HG02588 (cell line): ENCODE data around the gene ORAI3.

Experiments
- ATAC-seq: cut with Tn5 transposase; IDR thresholded peaks from one replicate; pipeline ENCODE4 v1.9.1; 2021; ENCODE audit warnings: mild to moderate bottlenecking, moderate library complexity; ENCODE audit not compliant: unreplicated experiment

Gene ORAI3

DNA sequence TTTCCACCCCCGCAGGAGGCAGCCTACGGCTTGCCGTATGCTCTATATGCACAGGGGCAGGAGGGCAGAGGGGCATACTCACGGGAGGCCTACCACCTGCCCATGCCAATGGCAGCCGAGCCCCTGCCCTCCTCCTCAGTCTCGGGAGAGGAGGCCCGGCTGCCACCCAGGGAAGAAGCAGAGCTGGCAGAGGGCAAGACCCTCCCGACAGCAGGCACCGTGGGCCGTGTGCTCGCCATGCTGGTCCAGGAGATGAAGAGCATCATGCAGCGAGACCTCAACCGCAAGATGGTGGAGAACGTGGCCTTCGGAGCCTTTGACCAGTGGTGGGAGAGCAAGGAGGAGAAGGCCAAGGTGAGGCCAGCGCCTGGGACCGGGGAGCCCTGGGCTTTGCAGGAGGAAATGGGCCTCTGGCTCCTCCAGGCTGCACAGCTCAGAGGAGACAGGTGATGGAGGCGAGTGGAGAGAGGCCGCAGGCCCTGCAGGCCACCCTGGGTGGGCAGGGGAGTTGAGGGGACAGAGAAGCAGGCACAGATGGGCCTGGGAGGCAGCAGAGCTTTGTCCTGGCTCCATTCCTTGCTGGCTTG lies 17.3 kb downstream of the ORAI3 start:
- no peak for ATAC-seq

DNA sequence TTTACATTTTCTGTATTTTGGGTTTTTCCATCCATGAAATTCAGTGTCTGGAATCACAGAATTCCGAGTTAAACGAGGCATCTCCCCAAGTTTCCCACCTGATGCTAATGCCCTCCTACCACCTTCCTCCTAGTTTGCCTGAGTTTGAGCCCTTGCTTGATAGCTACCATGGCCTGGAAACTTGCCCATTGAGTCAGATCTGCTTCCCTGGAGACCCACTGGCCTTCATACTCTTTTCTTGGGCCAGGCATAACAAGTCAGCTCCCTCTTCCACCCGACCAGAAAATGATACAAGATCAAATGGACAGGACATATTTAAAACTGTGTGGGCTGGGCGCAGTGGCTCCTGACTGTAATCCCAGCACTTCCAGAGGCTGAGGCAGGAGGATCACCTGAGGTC lies 18.9 kb downstream of the ORAI3 start:
- ATAC-seq: no peak

DNA sequence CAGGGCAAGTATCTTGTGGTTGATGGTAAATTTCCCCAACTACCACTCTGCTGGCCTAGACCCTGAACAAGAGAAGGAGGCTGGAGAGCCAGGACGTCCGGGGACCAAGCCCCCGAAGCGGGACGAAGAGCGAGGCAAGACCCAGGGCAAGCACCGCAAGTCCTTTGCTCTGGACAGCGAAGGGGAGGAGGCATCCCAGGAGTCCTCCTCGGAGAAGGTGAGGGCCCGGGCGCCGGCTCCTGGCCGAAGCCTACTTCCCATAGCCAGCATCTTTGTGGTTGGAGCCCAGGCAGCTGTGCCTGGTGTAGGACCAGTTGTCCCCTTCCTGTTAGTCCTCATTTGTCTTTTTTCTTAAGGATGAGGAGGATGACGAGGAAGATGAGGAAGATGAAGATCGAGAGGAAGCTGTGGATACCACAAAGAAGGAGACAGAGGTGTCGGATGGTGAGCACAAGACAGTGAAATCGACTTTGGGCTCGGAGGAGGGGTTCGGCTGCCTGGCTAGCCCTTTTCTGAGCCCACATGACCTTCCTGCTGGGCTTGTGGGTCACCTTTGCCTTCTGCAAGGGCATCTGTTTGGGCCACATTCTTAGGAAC lies 20.5 kb downstream of the ORAI3 start:
- no peak for ATAC-seq

DNA sequence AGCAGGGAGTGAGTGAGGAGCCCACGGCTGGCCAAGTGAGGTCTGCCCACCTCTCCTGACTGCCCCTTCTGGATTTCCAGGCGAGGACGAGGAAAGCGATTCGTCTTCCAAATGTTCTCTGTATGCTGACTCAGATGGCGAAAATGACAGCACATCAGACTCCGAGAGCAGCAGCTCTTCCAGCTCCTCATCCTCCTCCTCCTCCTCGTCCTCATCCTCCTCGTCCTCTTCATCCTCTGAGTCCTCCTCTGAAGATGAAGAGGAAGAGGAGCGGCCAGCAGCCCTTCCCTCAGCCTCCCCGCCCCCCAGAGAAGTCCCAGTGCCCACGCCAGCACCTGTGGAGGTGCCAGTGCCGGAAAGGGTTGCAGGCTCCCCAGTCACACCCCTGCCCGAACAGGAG lies 22.4 kb downstream of the ORAI3 start:
- ATAC-seq: no peak

DNA sequence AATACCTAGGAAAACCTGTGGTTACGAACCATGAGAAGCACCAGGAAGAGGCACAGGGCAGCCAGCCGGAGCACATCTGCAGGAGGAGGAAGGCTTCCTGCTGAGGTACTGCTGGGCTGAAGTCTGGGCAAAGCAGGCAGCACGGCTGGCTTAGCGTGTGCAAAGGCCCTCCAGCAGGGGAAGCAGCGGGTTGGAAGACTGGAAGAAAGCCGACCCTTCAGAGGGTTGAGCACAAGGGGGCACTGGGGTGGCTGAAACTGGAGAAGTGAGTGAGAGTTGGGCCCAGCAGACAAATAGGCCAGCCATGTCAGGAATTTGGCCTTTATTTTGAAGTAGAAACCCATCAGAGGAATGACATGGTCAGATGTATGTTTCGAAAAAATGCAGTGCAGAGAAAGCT lies 24.0 kb downstream of the ORAI3 start:
- no peak for ATAC-seq

DNA sequence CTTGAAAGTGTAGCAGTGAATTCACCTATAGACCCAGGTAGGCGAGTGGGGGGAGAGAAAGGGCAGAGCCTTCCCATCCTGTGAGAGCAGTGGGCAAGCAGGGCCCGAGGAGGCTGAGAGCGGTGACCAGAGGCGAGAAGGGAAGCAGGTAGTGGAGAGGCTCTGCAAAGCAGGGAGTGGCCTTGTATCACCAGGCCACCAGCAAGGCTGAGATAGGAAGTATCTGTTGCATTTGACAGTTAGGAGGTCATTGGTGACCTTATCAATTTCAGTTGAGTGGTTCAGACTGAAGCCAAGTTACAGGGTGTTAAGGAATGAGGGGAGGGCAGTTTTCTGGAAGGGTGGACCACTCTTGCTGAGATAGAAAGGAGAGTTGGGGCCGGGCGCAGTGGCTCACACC lies 25.5 kb downstream of the ORAI3 start:
- no peak for ATAC-seq

DNA sequence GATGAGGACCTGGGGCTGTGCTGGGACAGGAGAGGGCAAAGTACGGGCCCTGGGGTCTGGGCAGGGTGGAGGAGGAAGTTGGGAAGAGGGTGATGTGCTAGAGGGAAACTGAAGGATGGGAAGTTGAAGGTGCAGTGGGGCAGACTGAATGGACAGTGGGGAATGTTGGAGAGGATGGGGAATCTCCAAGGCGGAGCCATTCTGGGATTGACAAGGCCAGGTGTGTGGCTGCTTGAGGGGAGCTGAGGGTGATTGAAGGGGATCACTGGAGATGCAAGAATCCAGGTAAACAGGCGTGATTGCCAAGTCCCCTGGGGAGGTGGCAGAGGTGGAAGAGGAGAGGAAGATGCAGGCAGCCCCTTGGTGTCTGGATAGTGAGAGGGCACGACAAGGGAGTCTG lies 27.6 kb downstream of the ORAI3 start:
- ATAC-seq: no peak

DNA sequence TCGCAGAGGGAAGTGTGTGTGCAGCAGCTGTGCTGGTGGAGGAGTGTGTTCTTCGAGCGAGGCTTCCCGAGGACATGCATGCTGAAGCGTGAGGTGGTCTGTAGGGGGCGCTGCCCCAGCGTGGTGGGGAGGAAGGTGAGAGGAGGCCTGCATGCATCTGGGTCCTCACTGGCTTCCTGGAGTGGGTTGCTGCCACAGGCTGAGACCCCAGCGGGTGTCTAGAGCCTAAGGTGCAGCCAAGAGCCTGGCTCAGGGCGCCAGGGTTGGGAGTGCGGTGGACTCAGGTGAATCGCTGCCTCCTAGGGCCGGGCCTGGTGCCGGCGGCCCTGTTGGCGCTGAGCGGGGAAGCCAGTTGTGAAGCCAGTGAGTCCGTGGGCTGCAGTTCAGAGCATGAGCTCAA lies 28.6 kb downstream of the ORAI3 start:
- no peak for ATAC-seq

DNA sequence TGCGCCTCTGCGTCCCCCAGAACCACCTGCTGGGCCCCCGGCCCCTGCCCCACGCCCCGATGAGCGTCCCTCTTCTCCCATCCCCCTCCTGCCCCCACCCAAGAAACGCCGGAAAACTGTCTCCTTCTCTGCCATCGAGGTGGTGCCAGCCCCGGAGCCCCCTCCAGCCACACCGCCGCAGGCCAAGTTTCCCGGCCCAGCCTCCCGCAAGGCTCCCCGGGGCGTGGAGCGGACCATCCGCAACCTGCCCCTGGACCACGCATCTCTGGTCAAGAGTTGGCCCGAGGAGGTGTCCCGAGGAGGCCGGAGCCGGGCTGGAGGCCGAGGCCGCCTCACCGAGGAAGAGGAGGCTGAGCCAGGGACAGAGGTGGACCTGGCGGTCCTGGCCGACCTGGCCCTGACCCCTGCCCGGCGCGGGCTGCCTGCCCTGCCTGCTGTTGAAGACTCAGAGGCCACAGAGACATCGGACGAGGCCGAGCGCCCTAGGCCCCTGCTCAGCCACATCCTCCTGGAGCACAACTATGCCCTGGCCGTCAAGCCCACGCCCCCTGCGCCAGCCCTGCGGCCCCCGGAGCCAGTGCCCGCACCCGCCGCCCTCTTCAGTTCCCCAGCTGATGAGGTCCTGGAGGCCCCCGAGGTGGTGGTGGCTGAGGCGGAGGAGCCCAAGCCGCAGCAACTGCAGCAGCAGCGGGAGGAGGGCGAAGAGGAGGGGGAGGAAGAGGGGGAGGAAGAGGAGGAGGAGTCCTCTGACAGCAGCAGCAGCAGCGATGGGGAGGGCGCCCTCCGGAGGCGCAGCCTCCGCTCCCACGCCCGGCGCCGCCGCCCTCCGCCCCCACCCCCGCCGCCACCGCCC lies 30.5 kb downstream of the ORAI3 start:
- ATAC-seq: no peak

DNA sequence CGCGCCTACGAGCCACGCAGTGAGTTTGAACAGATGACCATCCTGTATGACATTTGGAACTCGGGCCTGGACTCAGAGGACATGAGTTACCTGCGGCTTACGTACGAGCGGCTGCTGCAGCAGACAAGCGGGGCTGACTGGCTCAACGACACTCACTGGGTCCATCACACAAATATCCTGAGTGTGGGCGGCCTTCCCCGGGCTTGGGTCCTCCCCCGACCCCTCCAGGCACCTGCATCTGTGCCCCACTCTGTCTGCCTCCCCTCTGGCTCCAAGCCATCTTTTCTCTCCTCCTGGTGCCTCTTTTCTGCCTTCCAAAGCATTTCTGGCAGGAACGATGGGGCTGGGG lies 31.1 kb downstream of the ORAI3 start:
- ATAC-seq: no peak

DNA sequence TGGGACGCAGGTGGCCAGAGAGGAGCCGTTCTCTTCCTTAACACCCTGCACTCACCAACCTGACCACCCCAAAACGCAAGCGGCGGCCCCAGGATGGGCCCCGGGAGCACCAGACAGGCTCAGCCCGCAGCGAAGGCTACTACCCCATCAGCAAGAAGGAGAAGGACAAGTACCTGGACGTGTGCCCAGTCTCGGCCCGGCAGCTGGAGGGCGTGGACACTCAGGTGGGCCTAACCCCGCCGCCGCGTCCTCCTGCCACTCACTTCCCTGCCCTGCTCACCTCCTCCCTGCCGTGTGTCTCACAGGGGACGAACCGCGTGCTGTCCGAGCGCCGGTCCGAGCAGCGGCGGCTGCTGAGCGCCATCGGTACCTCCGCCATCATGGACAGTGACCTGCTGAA lies 31.6 kb downstream of the ORAI3 start:
- ATAC-seq: no peak

DNA sequence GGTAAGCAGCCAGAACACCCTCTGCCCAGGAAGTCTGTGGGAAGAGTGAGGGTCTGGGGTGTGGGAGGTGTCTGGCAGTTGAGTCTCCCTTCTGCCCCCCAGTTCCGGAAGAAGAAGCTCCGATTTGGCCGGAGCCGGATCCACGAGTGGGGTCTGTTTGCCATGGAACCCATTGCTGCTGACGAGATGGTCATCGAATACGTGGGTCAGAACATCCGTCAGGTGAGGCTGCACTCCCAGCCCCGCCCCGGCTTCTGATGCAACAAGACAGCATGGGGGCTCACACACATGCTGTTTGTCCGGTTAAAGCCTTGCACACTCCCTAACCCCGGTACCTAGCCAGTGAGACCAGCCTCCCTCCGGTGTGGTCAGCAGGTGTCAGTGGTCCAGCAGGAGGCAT lies 32.1 kb downstream of the ORAI3 start:
- ATAC-seq: no peak

DNA sequence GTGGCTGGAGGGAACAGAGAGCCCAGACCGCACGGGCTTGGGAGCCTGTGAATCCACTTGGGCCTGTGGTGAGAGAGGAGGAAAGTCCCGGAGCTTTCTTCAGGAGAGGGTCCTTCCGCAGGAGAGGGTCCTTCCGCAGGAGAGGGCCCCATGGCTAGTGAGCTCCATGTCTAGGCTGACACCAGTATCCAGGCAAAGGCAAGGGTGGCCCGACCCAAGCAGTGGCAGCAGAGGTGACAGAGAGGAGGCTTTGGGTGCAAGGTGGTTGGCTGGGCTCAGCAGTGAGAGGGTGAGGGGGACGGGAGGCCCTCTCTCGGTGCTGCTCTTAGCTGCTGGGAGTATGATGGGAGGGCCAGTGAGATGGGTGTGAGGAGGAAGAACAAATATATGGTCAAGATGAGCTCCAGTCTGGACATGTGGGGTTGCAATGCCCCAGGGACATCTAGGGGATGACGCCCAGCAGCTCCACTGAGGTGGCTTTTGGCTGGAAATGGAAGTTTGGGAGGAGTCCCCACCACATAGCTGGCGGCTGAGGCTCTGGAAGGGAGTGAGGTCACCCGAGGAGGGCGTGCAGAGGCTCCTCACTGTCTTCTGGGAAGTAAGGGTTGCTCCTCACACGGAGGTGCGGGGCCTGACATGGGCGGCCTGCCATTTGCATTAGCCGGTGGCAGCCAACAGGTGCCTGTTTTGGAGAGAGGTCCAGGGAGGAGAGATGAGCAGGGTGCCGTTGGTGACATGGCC lies 33.9 kb downstream of the ORAI3 start:
- ATAC-seq: no peak

DNA sequence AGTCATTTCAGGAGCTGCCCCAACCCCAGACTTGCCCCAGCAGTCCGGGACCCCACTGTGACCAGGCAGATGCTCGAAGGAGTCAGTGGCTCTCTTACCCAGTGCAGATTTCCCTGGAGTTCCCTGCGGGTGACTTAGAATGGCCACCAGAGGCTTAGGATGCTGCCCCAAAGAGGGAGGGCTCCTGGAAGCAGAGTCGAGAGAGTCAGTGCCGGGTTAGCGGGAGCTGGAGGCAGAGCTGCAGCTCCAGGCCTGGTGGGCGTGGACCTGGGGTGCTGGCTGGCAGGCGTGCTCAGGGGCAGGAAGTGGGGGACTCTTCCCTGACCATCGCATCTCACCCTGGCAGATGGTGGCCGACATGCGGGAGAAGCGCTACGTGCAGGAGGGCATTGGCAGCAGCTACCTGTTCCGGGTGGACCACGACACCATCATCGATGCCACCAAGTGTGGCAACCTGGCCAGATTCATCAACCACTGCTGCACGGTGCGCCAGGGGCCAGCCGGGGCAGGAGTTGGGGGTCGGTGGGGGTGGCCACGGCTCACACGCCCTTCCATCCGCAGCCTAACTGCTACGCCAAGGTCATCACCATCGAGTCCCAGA lies 34.5 kb downstream of the ORAI3 start:
- ATAC-seq: no peak

DNA sequence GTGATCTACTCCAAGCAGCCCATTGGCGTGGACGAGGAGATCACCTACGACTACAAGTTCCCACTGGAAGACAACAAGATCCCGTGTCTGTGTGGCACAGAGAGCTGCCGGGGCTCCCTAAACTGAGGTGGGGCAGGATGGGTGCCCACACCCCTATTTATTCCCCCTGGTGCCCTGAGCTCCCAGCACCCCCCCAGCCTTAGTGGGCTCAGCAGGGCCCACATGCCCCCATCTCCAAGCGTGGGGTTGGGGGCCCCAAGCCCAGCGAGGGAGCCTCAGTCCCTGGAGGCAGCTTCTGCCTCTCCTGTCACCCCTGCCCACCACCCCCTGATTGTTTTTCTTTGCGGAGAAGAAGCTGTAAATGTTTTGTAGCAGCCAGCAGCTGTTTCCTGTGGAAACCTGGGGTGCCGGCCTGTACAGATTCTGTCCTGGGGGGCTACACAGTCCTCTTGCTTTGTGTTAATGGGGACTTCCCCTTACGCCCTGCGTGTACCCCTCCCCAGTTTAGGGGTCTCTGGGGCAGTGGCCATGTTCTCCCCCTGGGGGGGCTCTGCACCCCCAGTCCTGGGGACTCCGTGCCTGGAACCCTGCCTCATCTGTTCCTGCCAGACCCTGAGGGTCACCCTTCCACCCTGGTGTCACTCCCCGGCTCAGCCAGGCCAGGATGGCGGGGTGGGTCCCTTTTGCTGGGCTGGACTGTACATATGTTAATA lies 35.2 kb downstream of the ORAI3 start:
- no peak for ATAC-seq

DNA sequence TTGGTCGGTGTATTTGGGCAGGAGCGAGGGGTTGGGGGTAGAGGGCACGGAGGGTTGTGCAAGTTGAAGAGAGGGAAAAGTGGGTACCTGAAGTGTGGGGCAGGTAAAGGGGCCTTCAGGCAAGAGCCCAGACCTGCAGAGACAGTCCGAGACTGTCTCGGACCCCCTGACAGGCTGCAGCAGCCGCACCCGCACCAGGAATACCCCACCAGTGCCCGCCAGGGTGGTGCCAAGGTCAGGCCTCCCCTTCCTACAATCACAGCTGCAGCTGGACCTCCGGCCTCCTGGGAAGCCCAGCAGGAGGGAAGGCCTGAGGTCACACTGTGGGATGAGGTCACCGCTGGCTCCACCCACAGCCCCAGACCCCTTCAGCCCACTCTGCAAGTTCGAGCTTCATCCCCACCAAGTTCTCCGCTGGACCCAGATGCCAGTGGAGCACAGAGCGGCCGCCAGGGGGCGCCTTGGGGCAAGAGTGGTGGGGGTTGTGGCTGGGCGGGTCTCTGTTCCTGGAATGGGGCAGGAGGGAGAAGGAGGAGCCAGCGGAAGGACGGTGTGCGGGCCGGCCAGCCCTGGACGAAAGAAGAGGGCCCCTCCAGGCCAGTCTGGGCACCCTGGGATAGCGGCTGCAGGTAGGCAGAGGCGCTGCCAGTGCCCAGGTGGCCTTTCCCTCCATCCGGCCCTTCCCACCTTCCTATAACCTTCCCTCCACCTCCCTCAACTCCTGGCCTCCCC lies 36.0 kb downstream of the ORAI3 start, which contains the start of gene HSD3B7:
Gene HSD3B7, plus strand, starts transcription at position 539 of the 732 bp plus-strand sequence. CDS start 452 bp downstream, outside the sequence.
- ATAC-seq: no peak

DNA sequence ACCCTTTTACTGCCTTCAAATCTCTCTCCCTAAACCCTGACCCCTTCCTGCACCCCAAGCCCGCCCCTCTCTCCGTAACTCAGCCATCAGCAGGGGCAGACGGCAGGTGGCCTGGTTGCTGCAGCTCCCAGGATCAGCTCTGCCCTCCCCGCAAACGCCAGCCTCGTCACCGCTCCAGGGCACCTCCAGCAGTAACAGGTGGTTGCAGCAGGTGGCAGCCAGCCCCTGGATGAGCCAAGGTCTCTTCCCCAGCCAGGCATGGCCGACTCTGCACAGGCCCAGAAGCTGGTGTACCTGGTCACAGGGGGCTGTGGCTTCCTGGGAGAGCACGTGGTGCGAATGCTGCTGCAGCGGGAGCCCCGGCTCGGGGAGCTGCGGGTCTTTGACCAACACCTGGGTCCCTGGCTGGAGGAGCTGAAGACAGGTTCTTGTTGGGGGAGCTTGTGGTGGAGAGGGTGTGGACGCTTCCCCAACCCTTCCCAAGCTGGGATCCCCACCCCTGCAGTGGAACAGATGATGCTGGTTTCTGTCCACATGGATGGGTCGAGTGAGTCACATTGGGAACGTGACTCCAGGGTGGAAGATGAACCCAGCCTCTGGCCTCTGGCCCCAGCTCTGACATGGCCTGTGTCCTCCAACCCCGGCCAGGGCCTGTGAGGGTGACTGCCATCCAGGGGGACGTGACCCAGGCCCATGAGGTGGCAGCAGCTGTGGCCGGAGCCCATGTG lies 36.7 kb downstream of the ORAI3 start:
- no peak for ATAC-seq

DNA sequence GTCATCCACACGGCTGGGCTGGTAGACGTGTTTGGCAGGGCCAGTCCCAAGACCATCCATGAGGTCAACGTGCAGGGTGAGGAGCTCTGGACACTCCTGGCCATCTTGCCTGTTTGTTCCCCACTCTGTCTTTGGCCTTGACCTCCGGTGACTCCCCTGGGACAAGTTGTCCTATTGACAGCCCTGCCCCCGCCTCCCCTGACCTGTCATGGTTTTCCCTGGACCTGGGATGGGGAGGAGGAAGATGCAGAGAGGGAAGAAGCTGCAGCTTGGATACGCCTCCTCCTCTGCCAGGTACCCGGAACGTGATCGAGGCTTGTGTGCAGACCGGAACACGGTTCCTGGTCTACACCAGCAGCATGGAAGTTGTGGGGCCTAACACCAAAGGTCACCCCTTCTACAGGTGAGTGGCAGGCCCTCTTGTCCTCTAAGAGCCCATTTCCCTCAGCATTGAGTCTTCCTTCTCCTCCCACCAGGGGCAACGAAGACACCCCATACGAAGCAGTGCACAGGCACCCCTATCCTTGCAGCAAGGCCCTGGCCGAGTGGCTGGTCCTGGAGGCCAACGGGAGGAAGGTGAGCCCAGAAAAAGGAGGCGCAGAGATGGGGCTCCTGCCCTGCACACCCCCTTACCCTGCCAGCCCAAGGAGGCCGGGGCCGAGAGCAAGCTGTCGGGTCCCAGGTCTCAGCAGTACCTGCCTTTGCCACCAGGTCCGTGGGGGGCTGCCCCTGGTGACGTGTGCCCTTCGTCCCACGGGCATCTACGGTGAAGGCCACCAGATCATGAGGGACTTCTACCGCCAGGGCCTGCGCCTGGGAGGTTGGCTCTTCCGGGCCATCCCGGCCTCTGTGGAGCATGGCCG lies 37.5 kb downstream of the ORAI3 start:
- ATAC-seq: no peak
